Stomach smooth muscle (tissue), 2 donors: ENCODE measurements around the gene ZG16.

ENCODE experiments used
- H3K27ac ChIP-seq: one replicate; pipeline ENCODE4 v1.7.0; 2013; ENCODE audit warnings: mild to moderate bottlenecking, low read length, inconsistent platforms
- H3K27me3 ChIP-seq, 2 donors: one replicate each; pipeline ENCODE4 v1.7.0; 2013; ENCODE audit warnings: low read length in 2 of 2; ENCODE audit not compliant: insufficient read depth in 2 of 2, control insufficient read depth in 1 of 2
- H3K36me3 ChIP-seq, 2 donors: one replicate each; pipeline ENCODE4 v1.7.0; 2013; ENCODE audit warnings: low read length in 2 of 2; ENCODE audit not compliant: control insufficient read depth in 2 of 2, insufficient read depth in 2 of 2
- H3K4me1 ChIP-seq: one replicate; pipeline ENCODE4 v1.7.0; 2013; ENCODE audit warnings: low read length; ENCODE audit not compliant: control insufficient read depth, insufficient read depth
- H3K4me3 ChIP-seq, 2 donors: one replicate each; pipeline ENCODE4 v1.7.0; 2013; ENCODE audit warnings: low read length in 2 of 2
- H3K9ac ChIP-seq, 2 donors: one replicate each; pipeline ENCODE4 v1.7.0; 2013; ENCODE audit warnings: low read length in 2 of 2, mild to moderate bottlenecking in 1 of 2
- H3K9me3 ChIP-seq, 2 donors: one replicate each; pipeline ENCODE4 v1.7.0; 2013; ENCODE audit warnings: low read length in 2 of 2; ENCODE audit not compliant: control insufficient read depth in 2 of 2
- donor health status: healthy.
- donor health status: Pancreatic carcinoma.

ZG16 gene

DNA sequence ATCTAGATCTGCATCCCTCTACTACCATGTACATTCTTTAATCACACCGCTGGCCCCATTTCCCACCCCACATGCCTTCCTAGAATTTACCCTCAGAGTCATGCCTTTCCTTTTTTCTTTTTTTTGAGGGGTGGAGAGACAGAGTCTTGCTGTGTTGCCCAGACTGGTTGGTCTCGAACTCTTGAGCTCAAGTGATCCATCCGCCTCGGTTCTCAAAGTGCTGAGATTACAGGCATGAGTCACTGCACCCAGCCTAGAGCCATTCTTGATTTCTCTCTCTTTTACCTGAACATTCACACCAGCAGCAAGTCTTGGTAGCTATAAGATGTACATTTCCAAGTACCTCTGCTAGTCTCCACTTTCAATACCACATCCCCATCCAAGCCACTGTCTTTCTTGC lies 40.0 kb downstream of the ZG16 start:
- Histone ChIP-seq H3K4me3 (no peak overlapping the region), H3K27ac (no peak overlapping the region), H3K27me3 (no peaks in the 10 kb centered on the region), H3K4me1 (peaks cover 69% of the 10 kb centered on the region), H3K36me3 (peaks cover 2 to 9% of the 10 kb centered on the region in 2 donors), H3K9me3 (no peaks in the 10 kb centered on the region), H3K9ac (peak overlapping the region in 1 of 2 donors; percentile 36)

DNA sequence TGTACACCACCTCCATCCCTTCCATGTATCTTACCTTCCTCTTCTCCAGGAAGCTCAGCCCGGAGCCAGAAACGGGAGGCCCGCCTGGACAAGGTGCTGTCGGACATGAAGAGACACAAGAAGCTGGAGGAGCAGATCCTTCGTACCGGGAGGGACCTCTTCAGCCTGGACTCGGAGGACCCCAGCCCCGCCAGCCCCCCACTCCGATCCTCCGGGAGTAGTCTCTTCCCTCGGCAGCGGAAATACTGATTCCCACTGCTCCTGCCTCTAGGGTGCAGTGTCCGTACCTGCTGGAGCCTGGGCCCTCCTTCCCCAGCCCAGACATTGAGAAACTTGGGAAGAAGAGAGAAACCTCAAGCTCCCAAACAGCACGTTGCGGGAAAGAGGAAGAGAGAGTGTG lies 41.5 kb downstream of the ZG16 start:
- H3K27ac ChIP-seq: peak overlapping the region; percentile 85
- peak overlapping the region in 1 of 2 donors; percentile 91 for H3K4me3 ChIP-seq
- no peaks in the 10 kb centered on the region for H3K9me3 ChIP-seq
- H3K36me3 ChIP-seq: peaks cover 2 to 9% of the 10 kb centered on the region in 2 donors
- peaks cover 59% of the 10 kb centered on the region for H3K4me1 ChIP-seq
- H3K9ac ChIP-seq: peak overlapping the region in 1 of 2 donors; percentile 90
- H3K27me3 ChIP-seq: no peaks in the 10 kb centered on the region

DNA sequence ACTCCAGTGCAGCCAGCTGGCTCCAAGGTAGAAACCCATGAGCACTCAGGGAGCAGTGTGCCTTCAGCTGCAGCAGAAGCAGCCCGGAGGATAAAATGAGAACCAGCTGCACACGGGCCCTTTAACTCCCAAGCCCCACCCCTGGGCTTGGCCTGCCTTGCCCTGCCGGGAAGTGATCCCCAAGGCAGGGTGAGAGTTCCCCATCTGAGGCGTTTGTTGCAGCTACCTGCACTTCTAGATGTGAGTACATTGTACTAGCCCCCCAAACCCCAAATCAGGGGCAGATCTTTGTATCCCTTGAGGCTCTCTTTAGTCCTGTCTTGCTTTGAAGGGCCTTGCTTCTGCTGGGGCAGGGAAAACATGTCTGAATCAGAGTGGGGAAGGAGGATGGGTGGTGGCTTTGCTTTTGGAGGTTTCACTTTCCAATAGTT lies 42.2 kb downstream of the ZG16 start, which contains the start of gene MVP:
Gene MVP (plus strand): TSS at position 192 of the 431 bp plus-strand sequence. CDS start 10,088 bp downstream, outside the sequence.
- H3K4me1 ChIP-seq: peaks cover 59% of the 10 kb centered on the region
- H3K27me3 ChIP-seq: no peaks in the 10 kb centered on the region
- H3K36me3 ChIP-seq: peaks cover 2 to 9% of the 10 kb centered on the region in 2 donors
- peak within 1 kb of the TSS; percentile 87 to 91 for H3K4me3 ChIP-seq
- peak within 1 kb of the TSS; percentile 85 for H3K27ac ChIP-seq
- peak within 1 kb of the TSS; percentile 88 to 90 for H3K9ac ChIP-seq
- no peaks in the 10 kb centered on the region for H3K9me3 ChIP-seq

DNA sequence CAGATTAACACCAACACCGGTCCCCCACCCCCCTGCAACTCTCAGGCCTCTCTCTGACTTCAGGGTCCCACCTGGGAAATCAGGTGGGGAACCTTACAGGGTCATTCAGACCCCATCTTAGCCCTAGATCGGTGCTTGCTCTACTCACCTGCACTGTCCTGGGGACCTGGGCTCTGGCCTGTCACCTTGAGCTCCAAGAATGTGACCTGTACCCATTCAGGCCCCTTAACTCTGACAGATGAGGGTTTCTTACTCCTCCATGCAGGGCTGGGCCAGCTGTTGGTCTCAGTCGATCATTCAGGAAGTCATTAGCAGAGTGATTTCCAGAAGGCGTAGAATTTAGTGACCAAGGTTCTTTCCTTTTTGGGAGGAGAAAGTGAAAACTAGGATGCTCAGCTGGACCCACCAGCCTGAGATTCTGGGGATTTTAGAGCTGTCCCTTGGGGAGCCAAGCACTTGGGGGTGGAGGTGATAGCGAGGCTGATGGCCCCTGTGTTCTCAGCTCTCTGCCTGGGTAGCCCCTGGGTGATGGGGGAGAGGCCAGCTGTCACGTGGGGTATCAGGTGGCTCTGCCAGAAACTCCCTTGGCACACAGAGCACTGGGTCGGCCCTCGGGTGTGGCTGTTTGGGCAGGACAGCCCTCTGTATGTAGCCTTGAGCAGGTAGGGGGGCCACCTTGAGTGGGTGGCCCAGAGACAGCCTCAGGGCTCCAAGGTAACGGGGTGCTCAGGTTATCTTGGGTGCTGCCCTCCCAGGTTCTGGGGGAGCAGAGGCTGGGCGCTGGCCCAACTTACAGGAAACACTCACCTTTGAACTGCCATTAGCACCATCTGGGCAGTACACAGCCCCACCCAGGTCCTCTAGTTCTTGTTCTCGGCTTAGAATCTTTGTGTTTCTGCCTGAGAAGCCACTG lies 42.9 kb downstream of the ZG16 start:
- no peaks in the 10 kb centered on the region for H3K27me3 ChIP-seq
- peak overlapping the region; percentile 87 to 91 for H3K4me3 ChIP-seq
- peaks cover 2 to 9% of the 10 kb centered on the region in 2 donors for H3K36me3 ChIP-seq
- peaks cover 62% of the 10 kb centered on the region for H3K4me1 ChIP-seq
- peak overlapping the region; percentile 88 to 90 for H3K9ac ChIP-seq
- no peaks in the 10 kb centered on the region for H3K9me3 ChIP-seq
- H3K27ac ChIP-seq: peak overlapping the region; percentile 85

DNA sequence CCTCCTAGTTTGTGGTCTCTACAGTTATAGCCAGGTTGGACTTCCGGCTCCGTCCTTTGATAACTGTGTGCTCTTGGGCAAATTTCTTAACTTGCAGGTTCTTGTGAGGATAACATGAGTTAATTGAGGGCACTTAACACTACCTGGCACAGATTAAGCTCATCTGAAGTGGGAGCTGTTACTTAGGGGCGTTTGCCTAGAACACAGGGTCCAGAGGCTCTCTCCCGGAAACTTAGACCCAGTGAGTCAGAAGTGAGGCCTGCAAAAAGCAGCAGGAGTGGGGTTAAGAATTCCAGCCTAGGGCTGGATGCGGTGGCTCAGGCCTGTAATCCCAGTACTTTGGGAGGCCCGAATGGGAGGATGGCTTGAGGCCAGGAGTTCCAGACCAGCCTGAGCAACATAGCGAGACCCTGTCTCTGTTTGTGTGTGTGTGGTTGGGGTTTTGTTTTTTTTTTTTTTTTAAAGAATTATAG lies 43.6 kb downstream of the ZG16 start:
- Histone ChIP-seq H3K9ac (peak overlapping the region; percentile 88 to 90), H3K27ac (peak overlapping the region; percentile 85), H3K4me3 (peak overlapping the region; percentile 87 to 91), H3K36me3 (peaks cover 2 to 9% of the 10 kb centered on the region in 2 donors), H3K27me3 (no peaks in the 10 kb centered on the region), H3K4me1 (peaks cover 62% of the 10 kb centered on the region), H3K9me3 (no peaks in the 10 kb centered on the region)

DNA sequence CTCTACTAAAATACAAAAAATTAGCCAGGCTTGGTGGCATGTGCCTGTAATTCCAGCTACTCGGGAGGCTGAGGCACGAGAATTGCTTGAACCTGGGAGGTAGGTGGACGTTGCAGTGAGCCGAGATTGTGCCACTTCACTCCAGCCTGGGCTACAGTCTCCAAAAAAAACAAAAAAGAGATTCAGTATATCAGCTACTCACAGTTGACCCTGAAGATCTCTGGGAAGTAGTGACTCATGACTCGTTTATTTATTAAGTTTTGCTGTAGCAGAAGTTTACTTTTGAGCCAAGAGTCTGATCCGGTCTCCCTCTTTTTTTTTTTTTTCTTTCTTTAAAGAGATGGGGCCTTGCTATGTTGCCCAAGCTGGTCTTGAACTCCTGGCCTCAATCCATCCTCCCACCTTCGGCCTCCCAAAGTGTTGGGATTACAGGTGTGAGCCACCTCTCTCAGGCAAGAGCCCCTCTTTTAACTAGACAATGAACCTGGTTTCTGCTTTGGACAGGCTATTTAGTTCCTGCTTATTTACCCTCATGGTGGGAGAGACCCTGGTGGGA lies 46.6 kb downstream of the ZG16 start:
- H3K9me3 ChIP-seq: no peaks in the 10 kb centered on the region
- H3K36me3 ChIP-seq: peaks cover 0 to 2% of the 10 kb centered on the region in 2 donors
- H3K4me3 ChIP-seq: peak overlapping the region in 1 of 2 donors; percentile 44
- H3K4me1 ChIP-seq: peaks cover 55% of the 10 kb centered on the region
- H3K27ac ChIP-seq: peak overlapping the region; percentile 41
- H3K9ac ChIP-seq: no peak overlapping the region
- H3K27me3 ChIP-seq: no peaks in the 10 kb centered on the region

DNA sequence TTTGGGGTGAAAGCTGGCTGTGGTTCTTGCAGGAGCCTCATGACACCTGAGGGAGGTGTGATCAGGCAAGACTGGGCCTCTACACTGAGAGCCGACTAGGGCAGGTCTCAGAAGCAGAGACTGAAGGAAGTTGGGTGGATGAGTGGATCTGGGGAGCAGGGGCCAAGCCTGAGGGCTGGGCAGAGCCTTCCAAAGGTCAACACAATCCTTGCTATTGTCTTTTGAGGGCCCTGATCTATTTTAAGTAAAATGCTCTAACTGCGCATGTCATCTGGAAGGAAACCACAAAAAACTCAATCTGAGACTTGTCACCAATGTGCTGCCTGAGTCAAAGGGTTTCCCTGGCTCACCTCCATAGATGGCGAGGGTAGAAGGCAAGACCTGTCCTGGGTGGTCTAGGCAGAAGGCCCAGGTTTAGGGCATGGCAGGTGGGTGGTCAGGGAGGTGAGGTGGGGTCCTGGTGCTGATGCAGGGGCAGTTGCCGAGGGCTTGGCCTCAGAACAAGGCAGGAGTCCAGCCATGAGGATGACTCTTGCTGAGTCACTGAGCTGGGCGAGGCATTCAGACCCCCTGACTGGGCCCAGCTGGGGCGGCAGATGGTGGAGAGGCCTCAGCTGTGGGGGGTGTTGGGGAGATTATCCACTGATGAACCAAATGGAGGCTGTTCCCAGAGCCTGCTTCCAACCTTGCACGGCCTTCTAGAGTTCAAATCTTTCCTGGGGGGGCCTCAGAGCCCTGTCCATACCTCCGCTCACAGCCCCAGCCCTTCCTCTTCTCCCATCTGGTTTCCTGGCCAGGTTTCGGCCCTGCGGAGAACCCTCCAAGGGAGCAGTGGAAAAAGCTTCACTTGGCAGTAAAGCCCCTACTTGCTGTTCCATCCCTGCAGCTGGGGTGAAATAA lies 47.3 kb downstream of the ZG16 start:
- peak overlapping the region; percentile 41 for H3K27ac ChIP-seq
- H3K27me3 ChIP-seq: no peaks in the 10 kb centered on the region
- no peaks in the 10 kb centered on the region for H3K9me3 ChIP-seq
- H3K4me1 ChIP-seq: peaks cover 51% of the 10 kb centered on the region
- peaks cover 3 to 5% of the 10 kb centered on the region in 2 donors for H3K36me3 ChIP-seq
- no peak overlapping the region for H3K9ac ChIP-seq
- H3K4me3 ChIP-seq: peak overlapping the region in 1 of 2 donors; percentile 44

DNA sequence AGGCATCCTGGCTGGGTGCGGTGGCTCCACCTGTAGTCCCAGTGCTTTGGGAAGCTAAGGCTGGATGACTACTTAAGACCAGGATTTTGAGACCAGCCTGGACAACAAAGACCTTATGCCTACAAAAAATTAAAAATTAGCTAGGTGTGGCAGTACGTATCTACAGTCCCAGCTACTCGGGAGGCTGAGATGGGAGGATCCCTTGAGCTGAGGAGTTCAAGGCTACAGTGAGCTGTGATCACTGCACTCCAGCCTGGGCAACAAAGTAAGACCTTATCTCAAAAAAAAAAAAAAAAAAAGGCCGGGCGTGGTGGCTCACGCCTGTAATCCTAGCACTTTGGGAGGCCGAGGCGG lies 48.3 kb downstream of the ZG16 start:
- H3K27me3 ChIP-seq: no peaks in the 10 kb centered on the region
- H3K36me3 ChIP-seq: peaks cover 8 to 9% of the 10 kb centered on the region in 2 donors
- H3K27ac ChIP-seq: peak overlapping the region; percentile 41
- H3K9me3 ChIP-seq: no peaks in the 10 kb centered on the region
- H3K4me1 ChIP-seq: peaks cover 42% of the 10 kb centered on the region
- no peak overlapping the region for H3K4me3 ChIP-seq
- no peak overlapping the region for H3K9ac ChIP-seq

DNA sequence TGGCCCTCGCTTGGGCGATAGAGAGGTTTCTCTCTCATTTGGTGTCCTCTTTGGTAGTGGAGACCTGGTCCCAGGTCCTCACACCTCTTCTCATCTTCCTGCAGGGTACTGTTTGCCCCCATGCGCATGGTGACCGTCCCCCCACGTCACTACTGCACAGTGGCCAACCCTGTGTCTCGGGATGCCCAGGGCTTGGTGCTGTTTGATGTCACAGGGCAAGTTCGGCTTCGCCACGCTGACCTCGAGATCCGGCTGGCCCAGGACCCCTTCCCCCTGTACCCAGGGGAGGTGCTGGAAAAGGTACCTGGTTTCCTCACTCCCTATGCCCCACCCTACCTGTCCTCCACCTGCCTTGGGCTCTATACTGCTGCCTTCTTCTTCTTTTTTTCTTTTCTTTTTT lies 52.7 kb downstream of the ZG16 start:
- Histone ChIP-seq H3K27ac (no peak overlapping the region), H3K9ac (no peak overlapping the region), H3K4me3 (no peak overlapping the region), H3K36me3 (peaks cover 23 to 32% of the 10 kb centered on the region in 2 donors), H3K4me1 (peaks cover 10% of the 10 kb centered on the region), H3K9me3 (no peaks in the 10 kb centered on the region), H3K27me3 (no peaks in the 10 kb centered on the region)

DNA sequence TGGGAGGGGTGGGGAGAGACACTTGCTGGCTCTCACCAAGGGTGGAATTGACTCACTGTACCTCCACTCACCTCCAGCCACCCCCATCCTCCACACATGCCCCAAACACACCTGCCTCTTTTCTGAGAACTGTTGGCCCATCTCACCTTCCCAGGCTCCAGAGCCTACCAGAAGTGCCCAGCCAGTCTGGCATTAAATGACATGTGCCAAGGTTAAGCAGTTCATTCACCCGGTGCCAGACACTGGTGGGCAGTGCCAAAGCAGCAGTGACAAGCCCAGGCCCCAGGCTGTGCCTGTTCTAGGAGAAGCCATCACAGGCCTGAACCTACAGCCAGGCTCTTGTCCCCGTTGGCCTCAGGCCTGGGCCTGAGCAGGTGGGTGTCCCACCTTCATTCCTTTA lies 53.4 kb downstream of the ZG16 start:
- H3K4me1 ChIP-seq: peaks cover 6% of the 10 kb centered on the region
- H3K4me3 ChIP-seq: no peak overlapping the region
- H3K36me3 ChIP-seq: peaks cover 24 to 34% of the 10 kb centered on the region in 2 donors
- no peak overlapping the region for H3K9ac ChIP-seq
- H3K9me3 ChIP-seq: no peaks in the 10 kb centered on the region
- no peaks in the 10 kb centered on the region for H3K27me3 ChIP-seq
- no peak overlapping the region for H3K27ac ChIP-seq
